Activated T-cell treated with anti-CD3 and anti-CD28 coated beads for 24 hours (primary cell): Measurements from ENCODE around the gene TBC1D22A.
"Not testable (repeated sequence)": the region's sequence is repeated elsewhere in the genome, so short reads cannot be mapped to it uniquely, and the experiment has no call there.

ENCODE experiments used
- DNase-seq: peaks from one replicate; pipeline ENCODE4 v3.0.0-alpha.2; 2020; ENCODE audit warnings: low read depth

The TBC1D22A gene

GRCh38 chr22:46972901-46973831 lies 210.7 kb downstream of the TBC1D22A start:
- DNase-seq: no peak

GRCh38 chr22:46974077-46974476 lies 211.6 kb downstream of the TBC1D22A start:
- no peak for DNase-seq

- no peak for DNase-seq
These were observed 212.5 kb downstream of the TBC1D22A start for GRCh38 chr22:46974631-46975585.

GRCh38 chr22:46976143-46976542 lies 213.7 kb downstream of the TBC1D22A start:
- DNase-seq: no peak

GRCh38 chr22:46976598-46976997 lies 214.1 kb downstream of the TBC1D22A start:
- no peak for DNase-seq

GRCh38 chr22:46977656-46978343 lies 215.3 kb downstream of the TBC1D22A start:
- no peak for DNase-seq

- DNase-seq: not testable (repeated sequence)
These were observed 216.2 kb downstream of the TBC1D22A start for GRCh38 chr22:46978668-46979067.

GRCh38 chr22:46979506-46979905 lies 217.1 kb downstream of the TBC1D22A start:
- no peak for DNase-seq

- DNase-seq: no peak
These were observed 217.9 kb downstream of the TBC1D22A start for GRCh38 chr22:46980392-46980791.

- no peak for DNase-seq
These were observed 220.2 kb downstream of the TBC1D22A start for GRCh38 chr22:46982635-46983034.

GRCh38 chr22:46983046-46983445 lies 220.6 kb downstream of the TBC1D22A start:
- no peak for DNase-seq

- DNase-seq: no peak
These were observed 222.5 kb downstream of the TBC1D22A start for GRCh38 chr22:46984751-46985506.

GRCh38 chr22:46985507-46985882 lies 223.0 kb downstream of the TBC1D22A start:
- no peak for DNase-seq

GRCh38 chr22:46986788-46987187 lies 224.3 kb downstream of the TBC1D22A start:
- no peak for DNase-seq

GRCh38 chr22:46990937-46991550 lies 228.6 kb downstream of the TBC1D22A start:
- no peak for DNase-seq

GRCh38 chr22:46991666-46992065 lies 229.2 kb downstream of the TBC1D22A start:
- no peak for DNase-seq

GRCh38 chr22:46992121-46992731 lies 229.8 kb downstream of the TBC1D22A start:
- DNase-seq: no peak

- no peak for DNase-seq
These were observed 231.2 kb downstream of the TBC1D22A start for GRCh38 chr22:46993633-46994032.

- DNase-seq: no peak
These were observed 231.8 kb downstream of the TBC1D22A start for GRCh38 chr22:46994265-46994664.

- DNase-seq: no peak
These were observed 232.5 kb downstream of the TBC1D22A start for GRCh38 chr22:46994983-46995382.
